Measurements from ENCODE around the gene PBX1. TPM values are rescaled to one million over a fixed set of nuclear protein-coding genes. Genes with fewer than 3 reads are reported as not detected.
A peak's percentile ranks its signal among the peaks of the same experiment; 100 is the strongest.

PBX1 gene
- total and polyA plus RNA-seq, 12 donors: 13.3 to 91.8 (median 62.7) TPM

DNA sequence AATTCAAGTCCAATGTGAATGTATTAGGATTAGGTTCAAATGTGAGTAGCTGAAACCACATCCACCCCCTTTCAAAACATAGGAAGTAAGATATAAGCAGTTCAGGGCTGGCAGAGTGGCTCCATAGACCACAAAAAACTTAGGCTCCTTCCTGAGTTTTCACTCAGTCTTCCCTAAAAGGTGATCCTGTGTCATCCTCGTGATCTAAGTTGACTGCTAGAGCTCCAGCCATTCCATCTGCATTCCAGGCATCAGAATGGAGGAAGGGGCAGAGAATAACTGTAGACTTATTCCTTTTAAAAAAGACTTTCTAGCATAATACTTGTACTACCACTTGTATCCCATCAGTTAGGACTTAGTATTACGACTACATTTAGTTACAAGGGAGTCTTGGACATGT is 204.1 kb downstream of the PBX1 start:
- DNase-seq (no peak), ATAC-seq (no peak)
- H3K9me3 ChIP-seq: no peaks in the 10 kb centered on the region
- H3K4me1 ChIP-seq: peaks cover 0 to 64% (median 54%) of the 10 kb centered on the region in 9 donors
- H3K4me3 ChIP-seq: no peak overlapping the region
- no peaks in the 10 kb centered on the region for H3K27me3 ChIP-seq
- intact Hi-C loops (cut with DNase I): no loop called here
- no peak overlapping the region for H3K27ac ChIP-seq
- TF ChIP-seq, protein P1, sequence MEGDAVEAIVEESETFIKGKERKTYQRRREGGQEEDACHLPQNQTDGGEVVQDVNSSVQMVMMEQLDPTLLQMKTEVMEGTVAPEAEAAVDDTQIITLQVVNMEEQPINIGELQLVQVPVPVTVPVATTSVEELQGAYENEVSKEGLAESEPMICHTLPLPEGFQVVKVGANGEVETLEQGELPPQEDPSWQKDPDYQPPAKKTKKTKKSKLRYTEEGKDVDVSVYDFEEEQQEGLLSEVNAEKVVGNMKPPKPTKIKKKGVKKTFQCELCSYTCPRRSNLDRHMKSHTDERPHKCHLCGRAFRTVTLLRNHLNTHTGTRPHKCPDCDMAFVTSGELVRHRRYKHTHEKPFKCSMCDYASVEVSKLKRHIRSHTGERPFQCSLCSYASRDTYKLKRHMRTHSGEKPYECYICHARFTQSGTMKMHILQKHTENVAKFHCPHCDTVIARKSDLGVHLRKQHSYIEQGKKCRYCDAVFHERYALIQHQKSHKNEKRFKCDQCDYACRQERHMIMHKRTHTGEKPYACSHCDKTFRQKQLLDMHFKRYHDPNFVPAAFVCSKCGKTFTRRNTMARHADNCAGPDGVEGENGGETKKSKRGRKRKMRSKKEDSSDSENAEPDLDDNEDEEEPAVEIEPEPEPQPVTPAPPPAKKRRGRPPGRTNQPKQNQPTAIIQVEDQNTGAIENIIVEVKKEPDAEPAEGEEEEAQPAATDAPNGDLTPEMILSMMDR (IDR thresholded peaks at IDR 0.05): no peak
- WGBS, 2 donors: 93 to 97% methylated on average over 2 of the region's 2 CpGs
- no peaks in the 10 kb centered on the region for H3K36me3 ChIP-seq

DNA sequence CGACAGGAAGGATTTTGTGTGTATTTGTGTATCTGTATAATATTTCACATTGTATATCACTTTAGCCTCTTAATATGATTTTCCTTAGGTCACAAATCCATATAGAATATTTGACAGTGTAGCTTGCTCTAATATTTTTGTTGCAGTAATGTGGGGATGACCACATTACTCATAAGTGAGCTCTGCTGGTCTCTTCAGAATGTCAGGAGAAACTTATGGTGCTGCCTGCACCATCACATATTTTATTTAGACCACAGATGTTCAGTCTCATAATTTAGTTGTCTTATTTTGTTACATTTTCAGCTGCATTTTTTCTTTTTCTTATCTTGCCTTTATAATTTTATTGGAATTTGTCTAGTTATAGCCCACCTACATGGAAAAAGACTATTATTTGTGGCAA is 205.3 kb downstream of the PBX1 start:
- TF ChIP-seq, protein P1 (IDR thresholded peaks at IDR 0.05): no peak
- intact Hi-C loops (cut with DNase I): no loop called here
- H3K27me3 ChIP-seq: no peaks in the 10 kb centered on the region
- 95 to 100% methylated on average over 1 of the region's 1 CpG for WGBS, 2 donors
- H3K27ac ChIP-seq: peak overlapping the region in 2 of 10 donors; percentile 33 to 42
- H3K9me3 ChIP-seq: no peaks in the 10 kb centered on the region
- ATAC-seq (no peak), DNase-seq (no peak)
- no peaks in the 10 kb centered on the region for H3K36me3 ChIP-seq
- no peak overlapping the region for H3K4me3 ChIP-seq
- peaks cover 0 to 72% (median 55%) of the 10 kb centered on the region in 9 donors for H3K4me1 ChIP-seq

DNA sequence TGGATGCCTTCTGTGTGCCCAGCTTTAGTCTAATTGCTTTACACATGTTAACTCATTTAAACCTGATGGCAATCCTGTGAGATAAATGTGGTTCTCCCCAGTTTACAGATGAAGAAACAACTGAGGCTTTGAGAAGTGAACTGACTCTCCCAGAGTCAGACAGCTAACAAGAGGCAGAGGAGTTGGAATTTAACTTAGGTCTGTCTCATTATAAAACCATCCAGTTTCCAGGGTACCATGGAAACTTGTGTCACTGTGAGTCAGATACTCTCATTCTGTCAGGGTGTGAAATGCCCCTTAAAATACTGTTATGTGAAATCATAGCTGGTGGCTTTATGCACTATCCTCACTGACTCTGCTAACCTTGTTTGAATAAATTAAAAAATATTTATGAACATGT is 206.6 kb downstream of the PBX1 start:
- DNase-seq: no peak
- ATAC-seq: peak in 3 of 8 donors; percentile 33 to 69 (median 36)
- H3K27me3 ChIP-seq: no peaks in the 10 kb centered on the region

DNA sequence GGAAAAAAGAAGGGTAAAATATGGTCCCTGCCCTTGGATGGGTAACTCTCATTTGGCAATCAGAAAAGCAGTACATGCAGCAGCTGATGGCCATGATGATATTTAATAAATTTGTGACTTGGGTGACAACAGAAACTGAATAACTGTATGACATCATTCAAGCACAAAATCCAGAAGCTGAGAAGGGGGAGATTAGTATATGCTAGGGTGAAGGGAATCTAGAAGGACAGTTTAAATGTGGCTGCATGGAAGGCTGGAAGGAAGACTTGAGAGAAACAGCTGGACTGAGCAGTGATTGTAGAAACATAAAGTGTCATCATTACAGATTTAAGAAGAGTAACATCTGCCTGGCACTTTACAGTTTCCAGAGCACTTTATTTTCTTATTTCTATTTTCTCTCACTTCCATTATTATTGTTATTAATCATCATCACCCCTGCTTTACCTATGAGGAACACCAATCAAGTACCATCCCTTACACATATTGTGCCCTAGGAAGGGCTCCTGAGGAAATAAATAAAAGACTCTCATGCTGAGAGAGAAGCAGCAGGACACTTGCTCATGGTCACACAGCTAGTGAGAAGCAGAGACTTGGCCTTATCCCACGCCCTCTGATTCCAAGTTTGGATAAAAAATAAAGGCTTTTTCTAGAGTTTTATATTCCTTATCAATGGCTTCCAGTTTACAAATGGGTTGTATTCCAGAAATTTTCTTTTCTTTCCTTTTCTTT is 207.2 kb downstream of the PBX1 start:
- H3K4me1 ChIP-seq: peaks cover 3 to 69% (median 54%) of the 10 kb centered on the region in 9 donors
- no peak overlapping the region for H3K4me3 ChIP-seq
- no peaks in the 10 kb centered on the region for H3K9me3 ChIP-seq
- no peaks in the 10 kb centered on the region for H3K36me3 ChIP-seq
- H3K27ac ChIP-seq: peak overlapping the region in 8 of 10 donors; percentile 11 to 63 (median 40)
- DNase-seq (no peak), ATAC-seq (peak in 1 of 8 donors; percentile 35)
- H3K27me3 ChIP-seq: no peaks in the 10 kb centered on the region
- WGBS, 2 donors: 68 to 73% methylated on average over 1 of the region's 1 CpG
- TF ChIP-seq, protein P1 (IDR thresholded peaks at IDR 0.05): no peak
- intact Hi-C loops (cut with DNase I): loop anchor here in 1 of 10 donors (5.0 kb wide), 1 partner anchor 129 kb away; no protein-coding TSS in a partner anchor

More for the DNA sequence above, 206.6 kb downstream of the PBX1 start:
- H3K27ac ChIP-seq: peak overlapping the region in 8 of 10 donors; percentile 30 to 63 (median 42)
- intact Hi-C loops (cut with DNase I): loop anchor here in 1 of 10 donors (5.0 kb wide), 1 partner anchor 128 kb away; no protein-coding TSS in a partner anchor
- H3K4me3 ChIP-seq: no peak overlapping the region
- no peaks in the 10 kb centered on the region for H3K36me3 ChIP-seq
- TF ChIP-seq, protein P1 (IDR thresholded peaks at IDR 0.05): no peak
- peaks cover 0 to 69% (median 50%) of the 10 kb centered on the region in 9 donors for H3K4me1 ChIP-seq
- H3K9me3 ChIP-seq: no peaks in the 10 kb centered on the region

Measured in heart right ventricle (tissue), 16 donors.